Forelimb muscle (tissue), 1 donor: ENCODE data around the gene VIPAS39. TPM values are rescaled to one million over a fixed set of nuclear protein-coding genes. Genes with fewer than 3 reads are reported as not detected.

ENCODE experiments used
- DNase-seq: peaks from one replicate; pipeline ENCODE4 v3.0.0-alpha.2; 2013; ENCODE audit warnings: low read depth
- polyA plus RNA-seq: library from polyadenylated mRNA; unstranded; fragments of 120-200 nt; gene quantifications from one replicate; pipeline ENCODE4 v1.2.1, GENCODE V29; 2013; ENCODE audit not compliant: insufficient read length

Gene VIPAS39
- polyA plus RNA-seq, 1 donor = 23.9 TPM

DNA sequence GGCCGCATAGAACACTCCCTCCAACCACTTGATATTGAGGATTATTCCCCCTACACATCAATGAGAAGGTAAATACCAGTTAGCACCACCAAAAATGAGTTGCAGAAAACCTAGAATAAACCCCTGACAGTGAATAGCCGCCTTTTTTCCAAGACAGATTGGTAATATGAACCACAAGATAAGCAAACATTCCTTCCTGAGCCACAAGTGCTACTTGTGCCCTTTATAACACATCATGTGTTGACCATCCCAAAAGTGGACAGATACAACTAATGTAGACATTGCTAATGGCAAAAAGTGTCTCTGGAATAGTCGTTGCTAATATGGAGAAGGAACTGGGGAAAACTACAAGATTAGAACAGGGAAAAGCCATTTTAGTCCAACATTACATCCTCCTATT lies 51.3 kb downstream of the VIPAS39 start:
- no peak for DNase-seq

DNA sequence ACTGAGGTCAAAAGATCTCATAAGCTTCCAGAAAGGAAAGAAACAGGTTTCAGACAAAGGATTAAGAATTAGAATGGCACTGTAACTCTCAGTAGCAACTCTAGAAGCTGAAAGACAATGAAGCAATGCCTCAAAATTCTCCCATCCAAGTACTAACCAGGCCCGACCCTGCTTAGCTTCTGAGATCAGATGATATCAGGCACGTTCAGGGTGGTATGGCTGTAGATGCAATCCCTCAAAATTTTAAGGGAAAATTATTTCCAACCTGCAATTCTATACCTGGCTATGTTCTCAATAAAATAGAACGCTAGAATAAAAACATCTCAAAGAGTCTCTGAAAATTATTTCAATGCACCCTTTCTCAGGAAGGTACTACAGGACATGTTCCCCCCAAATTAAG lies 53.6 kb downstream of the VIPAS39 start:
- no peak for DNase-seq

DNA sequence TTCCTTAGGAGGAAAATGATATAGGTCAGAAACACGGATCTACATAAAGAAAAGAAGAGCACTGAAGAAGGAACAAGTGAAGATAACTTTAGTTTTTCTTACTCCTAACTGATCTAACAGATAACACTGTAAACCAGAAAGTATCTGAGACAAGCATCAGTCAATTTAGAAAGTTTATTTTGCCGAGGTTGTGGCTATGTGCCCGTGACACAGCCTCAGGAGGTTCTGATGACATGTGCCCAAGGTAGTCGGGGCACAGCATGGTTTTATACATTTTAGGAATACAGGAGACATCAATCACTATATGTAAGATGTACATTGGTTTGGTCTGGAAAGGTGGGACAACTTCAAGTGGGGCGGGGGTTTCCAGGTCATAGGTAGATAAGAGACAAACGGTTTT lies 57.2 kb downstream of the VIPAS39 start:
- no peak for DNase-seq

- no peak for DNase-seq
Observed at GRCh38 chr14:77390188-77390587, 67.2 kb downstream of the VIPAS39 start.

DNA sequence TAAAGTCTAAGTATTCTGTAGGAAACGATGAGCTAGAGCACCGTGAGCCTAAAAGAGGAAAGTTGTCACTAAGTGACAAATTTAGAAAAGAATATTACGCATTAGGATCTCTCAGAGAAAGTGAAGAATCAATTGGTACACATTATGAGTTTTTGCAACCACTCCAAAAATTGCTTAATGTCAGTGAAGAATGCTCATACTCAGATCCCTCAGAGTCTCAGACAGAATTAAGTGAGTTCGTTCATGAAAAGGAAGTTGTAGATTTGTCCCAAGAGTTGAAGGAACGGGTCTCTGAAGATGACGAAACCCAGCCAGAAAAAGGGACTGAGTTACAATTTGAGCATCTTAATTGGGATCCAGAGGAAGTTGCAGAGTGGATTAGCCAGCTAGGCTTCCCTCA lies 78.7 kb downstream of the VIPAS39 start:
- no peak for DNase-seq

- DNase-seq = no peak
Observed at GRCh38 chr14:77377502-77377844, 79.9 kb downstream of the VIPAS39 start.

DNA sequence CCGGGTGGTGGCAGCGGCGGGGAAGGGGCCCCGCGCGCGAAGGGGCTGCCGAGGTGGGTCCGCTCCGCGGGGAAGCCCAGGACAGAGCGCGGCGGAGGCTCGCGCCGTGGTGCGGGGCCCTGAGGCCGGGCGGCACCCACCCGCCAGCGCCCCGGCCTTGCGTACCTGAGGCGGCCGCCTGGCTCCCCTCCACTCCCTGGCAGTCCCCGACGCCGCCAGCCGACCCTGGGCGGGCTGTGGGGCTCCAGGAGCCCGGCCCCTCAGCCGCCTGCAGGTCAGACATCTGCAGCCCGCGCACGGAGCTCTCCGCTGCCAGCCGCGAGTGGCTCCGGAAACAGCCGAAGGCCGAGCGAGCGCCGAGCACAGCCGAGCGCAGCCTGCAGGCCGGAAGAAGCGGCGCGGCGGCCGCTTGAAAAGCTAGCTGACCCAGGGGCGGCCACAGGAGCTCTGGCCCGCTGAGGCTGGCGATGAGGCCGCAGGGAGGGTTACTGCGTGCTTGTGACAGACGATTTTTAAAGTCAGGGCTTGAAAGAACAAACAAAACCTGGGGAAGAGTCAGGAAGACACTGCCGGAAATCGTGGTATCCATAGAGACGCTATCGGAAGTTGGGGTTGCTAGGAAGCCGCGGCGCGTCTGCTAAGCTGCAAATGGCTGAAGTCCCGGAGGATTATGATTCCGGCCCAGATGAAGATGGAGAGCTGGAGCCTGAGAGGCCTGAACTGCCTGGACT lies 80.5 kb downstream of the VIPAS39 start, which contains the start of the genes SAMD15 and TMED8:
SAMD15 (plus strand) TSS at position 609 of the 731 bp plus-strand sequence; CDS start at position 649, 40 bp downstream.
TMED8 (minus strand) TSS at position 324 of the 731 bp plus-strand sequence; CDS start at position 283, 41 bp downstream.
- DNase-seq = peak; percentile 71

Other genes starting within 250 kb of the VIPAS39 start
- not detected for gene NGB, start 186.4 kb downstream of the VIPAS39 start, polyA plus RNA-seq
- gene POMT2, start 136.7 kb downstream of the VIPAS39 start, polyA plus RNA-seq = 24.4 TPM
- 19.4 TPM for gene GSTZ1, start 136.6 kb downstream of the VIPAS39 start, polyA plus RNA-seq
- gene TMED8, start 80.5 kb downstream of the VIPAS39 start, polyA plus RNA-seq = 5.7 TPM
- 0.22 TPM for gene SAMD15, start 80.2 kb downstream of the VIPAS39 start, polyA plus RNA-seq
- 0.32 TPM for gene NOXRED1, start 34.1 kb downstream of the VIPAS39 start, polyA plus RNA-seq
- 111 TPM for gene AHSA1, start 492 bp upstream of the VIPAS39 start, polyA plus RNA-seq
- gene ISM2, start 41.2 kb upstream of the VIPAS39 start, polyA plus RNA-seq = not detected
- 16.4 TPM for gene SPTLC2, start 159.0 kb upstream of the VIPAS39 start, polyA plus RNA-seq